CD4-positive, alpha-beta T cell (primary cell): ENCODE data around the gene HS2ST1. TPM values are rescaled to one million over a fixed set of nuclear protein-coding genes. Genes with fewer than 3 reads are reported as not detected.

Experiments
- ATAC-seq: fragments of 200-7000 bp; cut with Tn5 transposase; one replicate; pipeline ENCODE4 v1.10.0; 2022; ENCODE audit warnings: mild to moderate bottlenecking; ENCODE audit not compliant: poor library complexity
- CTCF ChIA-PET: fragments of 350-600 bp; sonication (Branson Sonifier 250); formaldehyde crosslinking; loops from one replicate; lab custom pipeline; 2021; ENCODE audit warnings: antibody characterized with exemption, inconsistent platforms; lab: Charles Lee
- POLR2A ChIA-PET: fragments of 350-600 bp; sonication (Branson Sonifier 250); formaldehyde crosslinking; loops from one replicate; lab custom pipeline; 2021; ENCODE audit warnings: antibody characterized with exemption, inconsistent platforms; lab: Charles Lee
- DNase-seq, 14 experiments: peaks; one replicate each; pipeline ENCODE4 v3.0.0-alpha.2; 2013 to 2020; ENCODE audit warnings: mixed read lengths in 2 of 14
- H3K27ac ChIP-seq, 2 donors: one replicate each; pipeline versions ENCODE4 v1.5.1 to v1.7.0; 2013; ENCODE audit warnings: low read length in 2 of 2, low read depth in 1 of 2, mild to moderate bottlenecking in 1 of 2
- H3K27me3 ChIP-seq, 2 experiments: 1 replicate in 1 of 2; 2 replicates in 1 of 2; pipeline versions ENCODE4 v1.6.1 to v1.7.0; 2013; ENCODE audit warnings: low read length in 2 of 2, control low read depth in 1 of 2, mild to moderate bottlenecking in 1 of 2, moderate library complexity in 1 of 2; ENCODE audit not compliant: insufficient read depth in 2 of 2, control insufficient read depth in 1 of 2
- H3K36me3 ChIP-seq: one replicate; pipeline ENCODE4 v1.6.1; 2013; ENCODE audit warnings: low read length, control low read depth; ENCODE audit not compliant: insufficient read depth
- H3K4me1 ChIP-seq: one replicate; pipeline ENCODE4 v1.6.1; 2013; ENCODE audit warnings: low read length, control low read depth; ENCODE audit not compliant: insufficient read depth
- H3K4me3 ChIP-seq: one replicate; pipeline ENCODE4 v1.5.1; 2013; ENCODE audit warnings: mild to moderate bottlenecking, low read length, moderate library complexity
- H3K9me3 ChIP-seq, 2 experiments: 1 replicate in 1 of 2; 2 replicates in 1 of 2; pipeline versions ENCODE4 v1.6.1 to v1.7.0; 2013; ENCODE audit warnings: low read length in 2 of 2, mild to moderate bottlenecking in 2 of 2, control low read depth in 1 of 2, moderate library complexity in 1 of 2; ENCODE audit not compliant: control insufficient read depth in 1 of 2, insufficient read depth in 1 of 2
- H3K27ac Mint-ChIP-seq: one replicate; pipeline ENCODE4 v1.8.0; 2020; ENCODE audit warnings: mixed read lengths
- H3K27me3 Mint-ChIP-seq: one replicate; pipeline ENCODE4 v1.8.0; 2021; ENCODE audit warnings: mixed read lengths
- H3K36me3 Mint-ChIP-seq: one replicate; pipeline ENCODE4 v1.8.0; 2021; ENCODE audit warnings: low read depth, mixed read lengths
- H3K4me1 Mint-ChIP-seq: one replicate; pipeline ENCODE4 v1.8.0; 2021; ENCODE audit warnings: low read depth, mixed read lengths
- H3K4me3 Mint-ChIP-seq: one replicate; pipeline ENCODE4 v1.8.0; 2020; ENCODE audit warnings: mild to moderate bottlenecking, mixed read lengths
- H3K9me3 Mint-ChIP-seq: one replicate; pipeline ENCODE4 v1.8.0; 2020; ENCODE audit warnings: mixed read lengths
- intact Hi-C, 2 experiments: fragments of 100-400 bp; cut with DNase I in 1 of 2; cut with micrococcal nuclease in 1 of 2; formaldehyde crosslinking; loops; one replicate each; pipeline versions ENCODE4 v1.15.1 to v1.9.0; 2023 to 2025; cut with DNase I, micrococcal nuclease
- total RNA-seq, 174 experiments: library from RNA in 2 of 174; stranded (reverse) in 2 of 174; gene quantifications; one replicate each; pipeline ENCODE4 v1.2.3 and lab custom pipeline; 2021 to 2026
- TF ChIP-seq, protein P1 (sequence below): fragments of 200-600 bp; IDR thresholded peaks from one replicate; pipeline ENCODE4 v1.8.0; 2022; ENCODE audit warnings: antibody characterized with exemption, mild to moderate bottlenecking

HS2ST1 gene
- total RNA-seq, 2 experiments from 2014 or later, result 6.7 to 6.9 TPM

DNA sequence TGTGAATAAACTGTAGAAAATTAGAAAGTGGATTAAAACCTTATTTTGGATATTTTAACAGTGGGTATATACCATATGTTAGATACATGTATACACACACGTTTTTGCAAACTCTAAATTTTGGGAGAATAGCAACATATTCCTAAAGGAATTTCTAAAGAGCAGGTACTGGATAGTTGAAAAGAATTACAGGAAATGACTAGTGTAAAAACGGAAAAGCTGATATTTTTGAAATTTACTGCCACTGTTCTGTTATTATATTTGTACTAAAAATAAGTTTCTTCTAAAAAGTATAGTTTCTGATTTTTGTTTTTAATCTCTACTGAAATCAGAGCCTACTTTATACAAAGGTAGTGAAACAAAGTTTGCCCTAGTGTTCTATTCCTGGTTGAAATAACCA, 114.1 kb downstream of the HS2ST1 start:
- Histone ChIP-seq H3K27ac (no peak overlapping the region), H3K4me1 (no peaks in the 10 kb centered on the region), H3K36me3 (no peaks in the 10 kb centered on the region), H3K27me3 (no peaks in the 10 kb centered on the region), H3K9me3 (no peaks in the 10 kb centered on the region), H3K4me3 (no peak overlapping the region)
- Mint-ChIP-seq H3K36me3 (no peaks in the 10 kb centered on the region), H3K4me1 (peaks cover 5% of the 10 kb centered on the region), H3K27ac (no peak overlapping the region), H3K27me3 (no peaks in the 10 kb centered on the region), H3K4me3 (no peak overlapping the region), H3K9me3 (no peaks in the 10 kb centered on the region)
- DNase-seq (no peak), ATAC-seq (no peak)
- ChIA-PET POLR2A (no interaction called here), CTCF (no interaction called here)
- TF ChIP-seq, protein P1, sequence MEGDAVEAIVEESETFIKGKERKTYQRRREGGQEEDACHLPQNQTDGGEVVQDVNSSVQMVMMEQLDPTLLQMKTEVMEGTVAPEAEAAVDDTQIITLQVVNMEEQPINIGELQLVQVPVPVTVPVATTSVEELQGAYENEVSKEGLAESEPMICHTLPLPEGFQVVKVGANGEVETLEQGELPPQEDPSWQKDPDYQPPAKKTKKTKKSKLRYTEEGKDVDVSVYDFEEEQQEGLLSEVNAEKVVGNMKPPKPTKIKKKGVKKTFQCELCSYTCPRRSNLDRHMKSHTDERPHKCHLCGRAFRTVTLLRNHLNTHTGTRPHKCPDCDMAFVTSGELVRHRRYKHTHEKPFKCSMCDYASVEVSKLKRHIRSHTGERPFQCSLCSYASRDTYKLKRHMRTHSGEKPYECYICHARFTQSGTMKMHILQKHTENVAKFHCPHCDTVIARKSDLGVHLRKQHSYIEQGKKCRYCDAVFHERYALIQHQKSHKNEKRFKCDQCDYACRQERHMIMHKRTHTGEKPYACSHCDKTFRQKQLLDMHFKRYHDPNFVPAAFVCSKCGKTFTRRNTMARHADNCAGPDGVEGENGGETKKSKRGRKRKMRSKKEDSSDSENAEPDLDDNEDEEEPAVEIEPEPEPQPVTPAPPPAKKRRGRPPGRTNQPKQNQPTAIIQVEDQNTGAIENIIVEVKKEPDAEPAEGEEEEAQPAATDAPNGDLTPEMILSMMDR, result no peak
- intact Hi-C loops, result loop anchor here (5.0 kb wide), 2 partner anchors 54 to 196 kb away; no protein-coding TSS in a partner anchor

DNA sequence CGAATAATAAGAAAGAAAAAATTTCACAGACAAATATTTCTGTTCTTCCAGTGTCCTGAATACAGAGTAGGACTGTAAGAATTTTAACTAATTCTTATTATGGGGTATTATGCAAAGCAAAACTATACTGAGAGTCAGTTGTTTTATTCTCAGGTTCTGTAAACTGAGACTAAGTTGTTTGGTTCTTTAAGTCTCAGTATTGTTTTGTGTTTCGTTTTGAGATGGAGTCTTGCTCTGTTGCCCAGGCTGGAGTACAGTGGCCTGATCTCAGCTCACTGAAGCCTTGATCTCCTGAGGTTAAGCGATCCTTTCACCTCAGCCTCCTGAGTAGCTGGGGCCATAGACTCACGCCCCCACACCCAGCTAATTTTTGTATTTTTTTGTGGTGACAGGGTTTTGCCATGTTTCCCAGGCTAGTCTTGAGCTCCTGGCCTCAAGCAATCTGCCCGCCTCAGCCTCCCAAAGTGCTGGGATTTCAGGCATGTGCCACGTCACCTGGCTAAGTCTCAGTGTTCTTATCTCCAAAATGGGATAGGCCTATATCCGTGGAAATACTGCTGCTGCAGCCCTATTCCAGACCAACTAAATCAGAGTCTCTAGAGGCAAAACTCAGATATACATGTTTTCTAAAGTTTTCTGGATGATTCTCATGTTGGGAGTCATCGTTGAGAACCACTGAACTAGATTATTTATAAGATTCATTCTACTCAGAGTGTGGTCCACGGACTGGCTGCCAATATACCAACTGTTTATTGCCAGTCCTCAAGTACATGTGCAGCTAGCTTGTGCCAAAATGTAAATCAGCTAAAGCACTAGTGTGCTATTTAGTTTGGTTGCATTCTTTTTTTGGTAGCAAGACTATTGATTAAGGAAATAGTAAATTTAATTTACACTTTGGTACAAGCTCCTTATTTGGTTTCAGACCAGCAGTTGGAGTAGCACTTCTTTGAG, 116.6 kb downstream of the HS2ST1 start:
- DNase-seq, result no peak
- Histone ChIP-seq H3K9me3 (no peaks in the 10 kb centered on the region), H3K27me3 (no peaks in the 10 kb centered on the region), H3K36me3 (no peaks in the 10 kb centered on the region), H3K4me3 (no peak overlapping the region), H3K27ac (no peak overlapping the region), H3K4me1 (no peaks in the 10 kb centered on the region)
- Mint-ChIP-seq H3K27ac (no peak overlapping the region), H3K36me3 (no peaks in the 10 kb centered on the region), H3K9me3 (no peaks in the 10 kb centered on the region), H3K4me3 (no peak overlapping the region), H3K27me3 (no peaks in the 10 kb centered on the region), H3K4me1 (peaks cover 3% of the 10 kb centered on the region)
- ChIA-PET CTCF (no interaction called here), POLR2A (no interaction called here)
- intact Hi-C loops, result no loop called here
- TF ChIP-seq, protein P1, result no peak
- ATAC-seq, result no peak

DNA sequence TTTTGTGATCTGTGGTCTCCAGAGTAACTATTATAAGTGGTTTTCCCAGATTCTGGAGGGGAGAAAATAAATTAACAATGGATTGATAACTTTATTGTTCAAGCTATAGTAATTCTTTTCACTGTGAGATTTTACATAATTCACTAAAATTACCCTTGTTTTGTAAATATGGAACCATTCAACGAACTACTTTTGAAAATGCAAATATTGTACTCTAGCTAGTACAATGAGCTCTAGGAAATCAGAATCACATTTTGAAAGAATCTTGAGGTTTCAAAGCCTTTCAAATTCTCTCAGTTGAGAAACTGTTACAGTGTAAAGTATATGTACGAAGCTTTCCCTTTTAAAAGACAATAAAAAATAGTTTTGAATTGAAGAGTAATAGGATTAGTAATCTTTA, 119.9 kb downstream of the HS2ST1 start:
- Histone ChIP-seq H3K27ac (no peak overlapping the region), H3K27me3 (no peaks in the 10 kb centered on the region), H3K9me3 (no peaks in the 10 kb centered on the region), H3K4me1 (no peaks in the 10 kb centered on the region), H3K36me3 (no peaks in the 10 kb centered on the region), H3K4me3 (no peak overlapping the region)
- intact Hi-C loops, result no loop called here
- Mint-ChIP-seq H3K36me3 (no peaks in the 10 kb centered on the region), H3K9me3 (no peaks in the 10 kb centered on the region), H3K4me1 (peaks cover 6% of the 10 kb centered on the region), H3K4me3 (no peak overlapping the region), H3K27ac (no peak overlapping the region), H3K27me3 (no peaks in the 10 kb centered on the region)
- TF ChIP-seq, protein P1, result no peak
- DNase-seq (no peak), ATAC-seq (no peak)
- CTCF ChIA-PET, result interaction anchor here (0.9 to 1.9 kb wide), 3 partner anchors 8 to 19 kb away, joined by 3 to 6 read pairs (median 3); no protein-coding TSS in a partner anchor
- POLR2A ChIA-PET, result no interaction called here
